Prostate gland (tissue), 2 donors: ENCODE data around the gene PLA2G12A.

Experiments used
- POLR2A ChIP-seq: fragments of 450-650 bp; IDR thresholded peaks from one replicate; pipeline ENCODE4 v1.6.1; 2016; ENCODE audit warnings: antibody characterized with exemption, mild to moderate bottlenecking
- TF ChIP-seq, protein P1 (sequence below), 4 experiments: fragments of 200-600 bp in 2 of 4; fragments of 450-650 bp in 2 of 4; sonication (generic) in 2 of 4; IDR thresholded peaks; 1 replicate in 3 of 4; 2 replicates in 1 of 4; pipeline ENCODE4 v1.5.1; 2016 to 2019; ENCODE audit warnings: antibody characterized with exemption in 4 of 4, mild to moderate bottlenecking in 2 of 4, moderate library complexity in 2 of 4

- TF ChIP-seq, protein P1, sequence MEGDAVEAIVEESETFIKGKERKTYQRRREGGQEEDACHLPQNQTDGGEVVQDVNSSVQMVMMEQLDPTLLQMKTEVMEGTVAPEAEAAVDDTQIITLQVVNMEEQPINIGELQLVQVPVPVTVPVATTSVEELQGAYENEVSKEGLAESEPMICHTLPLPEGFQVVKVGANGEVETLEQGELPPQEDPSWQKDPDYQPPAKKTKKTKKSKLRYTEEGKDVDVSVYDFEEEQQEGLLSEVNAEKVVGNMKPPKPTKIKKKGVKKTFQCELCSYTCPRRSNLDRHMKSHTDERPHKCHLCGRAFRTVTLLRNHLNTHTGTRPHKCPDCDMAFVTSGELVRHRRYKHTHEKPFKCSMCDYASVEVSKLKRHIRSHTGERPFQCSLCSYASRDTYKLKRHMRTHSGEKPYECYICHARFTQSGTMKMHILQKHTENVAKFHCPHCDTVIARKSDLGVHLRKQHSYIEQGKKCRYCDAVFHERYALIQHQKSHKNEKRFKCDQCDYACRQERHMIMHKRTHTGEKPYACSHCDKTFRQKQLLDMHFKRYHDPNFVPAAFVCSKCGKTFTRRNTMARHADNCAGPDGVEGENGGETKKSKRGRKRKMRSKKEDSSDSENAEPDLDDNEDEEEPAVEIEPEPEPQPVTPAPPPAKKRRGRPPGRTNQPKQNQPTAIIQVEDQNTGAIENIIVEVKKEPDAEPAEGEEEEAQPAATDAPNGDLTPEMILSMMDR (IDR thresholded peaks at IDR 0.05): no peak
- TF ChIP-seq POLR2A: no peak
These were observed 67.1 kb downstream of the PLA2G12A start for GRCh38 chr4:109662771-109663170.
